Measurements from ENCODE around the gene CAPZA3.
"Not testable (repeated sequence)": the region's sequence is repeated elsewhere in the genome, so short reads cannot be mapped to it uniquely, and the experiment has no call there.

The CAPZA3 gene, protein sequence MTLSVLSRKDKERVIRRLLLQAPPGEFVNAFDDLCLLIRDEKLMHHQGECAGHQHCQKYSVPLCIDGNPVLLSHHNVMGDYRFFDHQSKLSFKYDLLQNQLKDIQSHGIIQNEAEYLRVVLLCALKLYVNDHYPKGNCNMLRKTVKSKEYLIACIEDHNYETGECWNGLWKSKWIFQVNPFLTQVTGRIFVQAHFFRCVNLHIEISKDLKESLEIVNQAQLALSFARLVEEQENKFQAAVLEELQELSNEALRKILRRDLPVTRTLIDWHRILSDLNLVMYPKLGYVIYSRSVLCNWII

DNA sequence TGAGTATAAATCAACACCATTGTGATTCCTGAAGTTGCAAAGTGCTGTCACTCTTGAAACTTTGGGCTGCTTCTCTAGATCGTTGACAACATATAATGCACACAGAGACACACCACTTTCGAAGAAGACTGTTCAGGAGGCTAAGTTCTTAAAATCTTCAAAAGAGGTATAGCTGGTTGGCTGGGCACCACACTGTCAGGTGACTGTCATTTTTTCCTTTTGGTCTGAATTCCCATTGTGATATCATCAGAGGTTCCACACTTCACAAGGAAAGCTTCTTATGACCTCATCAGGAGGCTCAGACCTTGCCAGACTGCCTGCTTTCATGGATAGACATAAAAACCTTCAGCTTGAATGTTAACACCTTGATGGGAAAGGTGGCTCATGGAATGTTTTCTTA lies at the start of gene CAPZA3, which contains the start of gene PLCZ1:
CAPZA3 (plus strand) TSS at position 301 of the 400 bp plus-strand sequence. CDS start 150 bp downstream, outside the sequence.
PLCZ1 (minus strand) TSS at position 194 of the 400 bp plus-strand sequence. CDS start 641 bp downstream, outside the sequence.
- DNase-seq, result no peak

DNA sequence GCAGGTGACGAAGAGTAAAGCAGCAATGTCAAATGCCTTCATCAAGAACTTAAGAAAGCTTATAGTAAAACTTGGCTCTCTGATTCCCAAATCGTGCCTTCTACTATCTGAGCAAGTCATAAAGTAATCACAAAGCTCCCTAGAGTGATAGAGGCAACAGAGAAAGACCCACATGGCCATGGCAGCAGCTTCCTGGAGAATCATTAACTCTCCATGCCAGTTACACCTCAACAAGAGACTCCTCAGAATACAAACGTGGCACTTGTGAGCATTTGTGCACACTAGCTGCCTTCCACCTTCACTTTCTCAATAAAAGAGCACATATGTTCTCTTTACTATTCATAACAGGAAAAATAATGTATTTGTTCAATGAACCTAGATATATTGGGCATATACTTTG lies 48.1 kb upstream of the CAPZA3 start:
- DNase-seq, result no peak

DNA sequence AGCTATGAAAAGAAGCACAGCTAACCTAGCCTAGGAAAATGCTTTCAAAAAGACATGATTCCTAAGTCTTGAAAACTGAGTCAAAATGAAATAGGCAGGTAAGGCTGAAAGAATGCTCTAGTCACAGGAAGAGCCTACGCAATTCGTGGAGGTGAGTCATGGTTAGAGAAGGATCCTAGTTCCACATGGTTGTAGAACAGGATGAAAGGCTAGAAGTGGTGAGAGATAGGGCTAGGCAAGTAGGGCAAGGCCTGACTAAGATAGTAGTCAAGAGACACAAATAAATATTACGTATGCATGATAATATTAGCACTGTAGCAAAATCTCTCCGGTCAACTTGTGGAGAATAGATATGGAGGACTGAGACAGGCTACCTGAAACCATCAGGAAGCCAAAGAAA lies 47.3 kb upstream of the CAPZA3 start:
- no peak for DNase-seq

DNA sequence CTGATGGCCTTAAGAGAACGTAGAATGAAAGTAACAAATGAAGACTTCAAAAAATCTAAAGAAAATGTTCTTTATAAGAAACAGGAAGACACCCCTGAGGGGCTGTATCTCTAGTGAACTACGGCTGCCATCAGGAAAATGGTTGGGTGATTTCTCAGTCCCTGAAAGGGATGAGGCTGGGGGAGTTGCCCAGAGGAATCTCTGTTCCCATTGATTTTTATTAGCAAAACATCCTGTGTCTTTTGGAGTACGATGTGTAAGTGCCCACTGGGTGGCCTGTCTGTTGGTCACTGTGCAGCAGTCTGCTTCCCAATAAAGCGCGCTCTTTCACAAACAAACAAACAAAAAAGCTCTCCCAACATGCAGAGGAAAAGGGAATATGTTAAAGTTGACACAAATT lies 43.9 kb upstream of the CAPZA3 start:
- not testable (repeated sequence) for DNase-seq

DNA sequence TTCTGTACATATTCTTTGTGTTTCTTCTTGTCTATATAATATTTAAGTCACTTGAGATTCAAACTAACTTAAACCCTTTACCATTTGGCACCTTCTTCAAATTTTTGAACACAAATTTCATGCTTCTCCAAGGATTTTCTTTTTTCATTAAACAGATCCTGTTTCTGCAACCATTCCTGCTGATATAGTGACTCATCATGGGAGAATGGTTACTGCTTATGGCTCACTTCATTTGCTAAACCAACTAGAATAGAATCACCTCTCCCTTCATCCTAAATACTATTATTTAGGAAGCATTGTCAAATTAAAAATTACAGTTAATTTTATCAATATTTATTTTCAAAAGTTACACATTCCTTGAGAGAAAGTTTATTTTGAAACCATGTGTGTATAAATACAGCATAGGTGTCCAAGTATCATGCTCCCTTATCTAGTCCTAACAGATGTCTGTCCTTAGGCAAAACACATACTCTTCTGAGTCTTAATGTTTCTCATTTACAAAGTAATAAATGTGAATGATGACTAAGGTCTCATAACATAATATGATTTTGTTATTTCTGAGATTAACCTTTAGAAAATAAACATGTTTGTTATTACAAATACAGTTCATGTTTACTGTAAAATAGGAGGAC lies 40.8 kb upstream of the CAPZA3 start:
- DNase-seq, result no peak

DNA sequence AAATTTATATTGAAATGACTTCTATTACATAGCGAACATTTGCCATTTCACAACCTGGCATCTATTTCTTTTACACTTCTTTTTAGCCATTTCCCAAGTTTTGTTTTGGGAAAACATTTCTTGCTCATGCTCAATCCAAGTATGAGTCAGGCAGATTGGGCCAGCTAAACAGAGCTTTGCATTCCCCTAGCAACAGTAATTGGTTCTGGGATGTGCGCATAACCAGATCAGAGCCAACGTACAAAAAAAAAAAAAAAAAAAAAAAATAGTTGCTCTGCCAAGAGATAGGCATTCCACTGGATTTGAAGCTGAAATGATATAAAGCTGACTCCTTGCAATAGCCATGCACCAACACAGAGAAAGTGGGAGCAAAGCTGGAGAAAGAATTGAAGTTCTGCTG lies 37.6 kb upstream of the CAPZA3 start:
- no peak for DNase-seq

DNA sequence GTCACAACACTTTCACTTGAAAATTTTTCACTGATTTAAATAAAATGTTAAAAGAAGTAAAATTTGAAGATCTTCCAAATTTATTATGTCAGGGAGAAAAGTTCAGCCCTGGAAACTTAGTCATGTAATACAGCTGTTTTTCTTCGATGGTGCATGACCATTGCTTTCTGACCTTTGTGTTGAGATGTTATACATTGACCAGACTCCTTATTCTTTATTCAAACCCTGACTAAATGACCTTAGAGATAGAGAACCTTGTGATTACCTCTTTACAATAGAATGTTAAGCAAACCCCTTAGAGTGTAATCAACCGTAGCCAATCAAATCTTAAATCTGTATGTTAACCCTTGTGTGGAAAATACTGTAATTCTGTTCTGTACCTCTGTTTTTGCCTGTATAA lies 34.6 kb upstream of the CAPZA3 start:
- DNase-seq, result no peak

DNA sequence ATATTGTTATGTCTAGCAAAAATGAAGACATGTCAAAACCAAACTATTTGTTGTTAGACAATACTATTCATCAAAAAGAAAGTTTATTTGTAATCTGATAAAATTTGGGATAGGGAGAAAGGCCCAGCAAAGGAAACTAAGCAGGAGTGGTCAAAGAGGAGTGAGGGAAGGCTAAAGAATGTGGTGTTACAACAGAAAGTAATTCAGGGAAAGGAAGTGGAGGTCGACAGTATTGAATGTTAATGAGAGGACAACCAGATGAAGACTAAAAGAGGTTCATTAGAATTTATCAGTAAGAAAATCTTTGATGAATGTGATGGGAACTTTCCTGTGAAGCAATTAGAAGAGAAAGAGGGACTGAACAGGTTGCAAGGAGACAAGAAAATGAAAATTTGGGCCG lies 34.0 kb upstream of the CAPZA3 start:
- DNase-seq, result no peak

DNA sequence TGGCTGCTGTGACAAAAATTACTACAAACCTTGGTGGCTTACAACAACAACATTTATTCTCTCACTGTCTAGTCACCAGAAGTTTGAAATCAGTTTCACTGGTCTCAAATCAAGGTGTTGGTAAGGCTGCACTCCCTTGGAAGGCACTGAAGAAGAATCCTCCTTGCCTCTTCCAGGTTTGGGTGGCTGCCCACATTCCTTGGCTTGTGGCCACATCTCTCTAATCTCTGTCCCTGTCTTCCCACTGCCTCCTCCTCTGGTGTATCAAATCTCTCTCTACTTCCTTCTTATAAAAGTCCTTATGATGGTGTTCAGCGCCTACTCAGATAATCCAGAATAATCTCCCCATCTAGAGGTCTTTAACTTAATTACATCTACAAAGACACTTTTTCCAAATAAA lies 31.1 kb upstream of the CAPZA3 start:
- DNase-seq, result no peak

DNA sequence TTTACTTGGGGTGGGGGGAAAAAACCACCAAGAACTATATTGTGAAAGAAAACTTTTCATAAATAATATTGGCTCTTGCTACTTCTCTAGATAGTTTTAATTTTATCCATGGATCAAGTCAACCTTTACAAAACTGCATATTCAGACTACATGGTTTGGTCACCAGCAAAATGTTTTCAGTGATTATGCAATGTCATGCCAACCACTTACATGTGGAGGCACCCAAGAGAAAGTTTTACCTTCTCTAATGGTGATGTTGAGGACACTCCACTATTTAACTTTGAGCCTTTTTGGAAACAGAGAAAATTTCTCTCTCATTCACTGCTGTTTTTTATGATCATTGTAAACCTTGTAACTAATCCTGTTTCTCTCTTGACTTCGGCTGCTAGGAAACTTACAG lies 21.7 kb upstream of the CAPZA3 start:
- no peak for DNase-seq

DNA sequence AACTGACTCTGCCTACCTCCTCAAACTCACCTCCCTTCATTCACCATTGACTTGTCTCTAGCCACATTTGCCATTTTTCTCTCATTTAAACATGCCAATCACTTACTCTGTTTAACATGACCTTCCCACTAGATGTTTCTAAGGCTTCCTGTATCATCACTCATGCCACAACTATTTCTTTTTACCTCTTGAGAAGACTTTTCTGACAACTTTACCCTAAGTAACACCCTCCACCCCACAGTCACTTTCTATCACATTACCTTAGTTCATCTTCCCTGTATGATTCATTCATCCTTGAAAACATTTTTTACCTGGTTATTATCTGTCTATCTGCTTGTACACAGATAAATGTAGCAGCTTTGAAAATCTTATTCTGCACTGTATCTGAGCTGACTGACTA lies 19.5 kb upstream of the CAPZA3 start:
- no peak for DNase-seq

DNA sequence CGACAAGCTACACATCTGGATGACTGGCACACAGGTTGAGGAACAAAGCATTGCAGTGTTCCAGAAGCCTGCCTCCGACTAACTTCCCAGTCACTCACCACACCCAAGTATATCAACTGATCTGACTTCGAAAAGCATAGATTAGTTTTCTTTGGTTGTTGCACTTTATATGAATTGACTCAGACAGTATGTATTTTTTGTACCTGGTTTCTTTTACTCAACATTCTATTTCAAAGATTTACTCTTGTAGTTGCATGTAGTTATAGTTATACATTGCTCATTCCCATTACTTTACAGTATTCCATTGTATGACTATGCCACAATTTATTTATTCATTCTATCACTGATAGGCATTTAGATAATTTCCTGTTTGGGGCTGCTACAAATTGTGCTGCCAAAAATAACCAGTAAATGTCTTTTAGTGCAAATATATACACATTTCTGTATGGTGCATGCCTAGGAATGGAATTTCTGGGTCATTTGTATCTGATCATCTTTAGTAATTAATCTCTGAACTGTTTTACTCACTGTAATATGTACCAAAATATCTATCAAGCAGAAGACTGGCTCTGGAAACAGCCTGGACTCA lies 17.9 kb upstream of the CAPZA3 start:
- DNase-seq, result no peak

DNA sequence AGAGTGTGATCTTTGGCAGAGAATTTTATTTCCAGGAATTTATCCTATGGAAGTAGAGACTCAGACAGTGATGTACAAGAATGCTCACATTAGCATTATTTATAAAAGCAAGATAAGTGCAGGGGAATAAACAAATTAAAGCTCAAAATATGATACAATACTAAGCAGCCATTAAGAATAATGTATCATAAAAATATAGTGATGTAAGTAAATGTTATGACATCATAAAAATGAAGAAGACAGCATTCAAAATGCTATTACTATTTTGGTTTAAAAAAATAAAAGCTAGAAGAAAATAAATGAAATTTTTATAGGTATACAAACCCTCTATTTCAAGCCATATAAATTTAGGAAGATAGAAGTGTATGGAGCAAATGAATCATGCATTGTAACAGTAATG lies 17.2 kb upstream of the CAPZA3 start:
- no peak for DNase-seq

DNA sequence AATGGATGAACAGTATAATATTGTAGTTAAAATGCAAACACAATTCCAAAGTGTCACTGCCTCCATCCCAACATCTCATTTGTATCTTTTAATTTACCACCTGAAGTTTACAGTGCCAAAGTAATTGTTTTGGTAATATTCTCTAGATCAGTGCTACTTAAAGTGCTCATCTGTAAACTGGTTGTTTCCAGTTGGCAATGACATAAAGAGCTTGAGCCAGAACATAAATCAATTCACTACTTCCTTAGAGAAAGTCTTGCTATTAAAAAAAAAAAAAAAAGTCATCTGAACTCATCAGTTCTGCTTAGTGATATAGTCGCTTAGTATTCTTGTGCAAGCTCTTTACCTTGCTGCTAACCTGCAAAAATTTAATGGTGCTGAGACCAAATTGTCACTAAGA lies 16.5 kb upstream of the CAPZA3 start:
- DNase-seq, result no peak

DNA sequence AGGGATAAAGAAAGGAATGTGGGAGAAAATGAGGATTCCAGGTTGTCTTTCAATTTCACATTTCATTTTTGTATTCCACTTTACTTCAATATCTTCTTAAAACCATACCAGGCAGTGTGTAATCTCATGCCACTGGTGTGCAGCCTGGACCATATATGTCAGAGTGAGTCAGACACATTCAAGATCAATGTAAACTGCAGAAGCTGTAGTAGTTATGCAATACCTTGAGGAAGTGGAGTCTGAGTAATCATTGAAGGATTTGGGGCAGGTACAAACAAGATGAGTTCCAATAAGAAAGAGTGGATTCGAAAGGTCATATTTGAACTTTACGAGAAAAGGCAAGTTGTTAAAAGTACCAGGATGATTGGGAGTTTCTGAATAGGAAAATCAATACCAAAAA lies 14.2 kb upstream of the CAPZA3 start:
- no peak for DNase-seq

DNA sequence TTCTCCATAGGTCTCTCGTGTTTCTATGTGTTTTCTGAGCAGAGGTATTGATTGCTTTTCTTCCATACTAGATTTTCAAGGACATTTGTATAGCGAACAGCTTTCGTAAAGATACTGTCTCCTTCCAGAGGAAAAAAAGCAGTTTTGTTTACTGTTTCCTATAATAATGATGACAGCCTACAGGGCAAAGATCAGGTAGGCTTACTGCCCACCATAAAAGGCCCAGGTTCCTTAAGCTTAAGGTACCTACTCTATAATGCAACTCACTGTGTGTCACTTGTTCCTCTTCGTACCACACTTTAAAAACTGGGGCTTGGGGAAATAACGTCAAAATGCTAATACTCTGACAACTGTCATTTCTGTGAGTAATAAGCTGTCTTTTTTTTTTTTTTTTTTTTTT lies 6.8 kb upstream of the CAPZA3 start:
- no peak for DNase-seq

DNA sequence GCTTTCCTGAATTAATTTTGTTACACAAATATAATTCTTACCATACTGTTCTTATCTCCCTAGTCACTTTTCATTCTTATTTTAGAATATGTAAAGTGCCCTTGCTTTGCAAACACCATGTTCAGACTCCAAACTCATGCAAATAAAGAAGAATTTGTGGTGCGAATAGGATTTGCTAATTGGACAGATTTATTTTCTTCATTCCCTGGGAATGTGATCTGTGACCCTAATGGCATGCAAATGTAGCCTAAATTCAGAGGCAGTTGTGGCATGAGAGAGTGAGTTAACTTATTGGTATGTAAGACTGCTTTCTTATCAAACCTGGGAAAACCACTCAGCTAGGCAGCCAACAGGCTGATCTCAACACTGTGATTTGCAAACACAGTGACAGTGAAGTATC lies 10.0 kb downstream of the CAPZA3 start:
- no peak for DNase-seq

DNA sequence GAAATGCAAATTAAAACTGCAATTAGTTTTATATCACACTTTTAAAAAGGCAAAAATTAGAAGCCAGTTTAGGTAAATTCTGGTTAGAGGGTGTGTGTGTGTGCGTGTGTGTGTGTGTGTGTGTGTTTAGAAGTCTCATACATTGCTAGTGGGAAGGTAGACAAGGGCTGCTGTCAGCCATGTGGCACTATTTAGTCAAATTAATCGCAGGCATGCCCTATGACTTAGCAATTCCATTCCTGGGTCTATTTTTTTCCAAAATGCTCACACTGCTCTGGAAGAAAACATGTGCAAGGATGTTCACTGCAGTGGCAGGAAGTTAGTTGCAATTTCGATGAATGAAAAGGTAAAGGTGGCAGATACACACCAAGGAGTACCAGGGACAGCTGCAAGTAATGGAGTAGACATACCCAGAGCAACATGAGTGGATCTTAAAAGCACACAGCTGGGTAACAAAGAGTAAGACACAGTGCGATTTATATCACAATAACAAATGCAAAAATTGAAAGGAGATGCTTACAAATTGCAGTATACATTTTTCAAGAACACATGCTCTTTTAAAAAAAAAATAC lies 11.6 kb downstream of the CAPZA3 start:
- no peak for DNase-seq

DNA sequence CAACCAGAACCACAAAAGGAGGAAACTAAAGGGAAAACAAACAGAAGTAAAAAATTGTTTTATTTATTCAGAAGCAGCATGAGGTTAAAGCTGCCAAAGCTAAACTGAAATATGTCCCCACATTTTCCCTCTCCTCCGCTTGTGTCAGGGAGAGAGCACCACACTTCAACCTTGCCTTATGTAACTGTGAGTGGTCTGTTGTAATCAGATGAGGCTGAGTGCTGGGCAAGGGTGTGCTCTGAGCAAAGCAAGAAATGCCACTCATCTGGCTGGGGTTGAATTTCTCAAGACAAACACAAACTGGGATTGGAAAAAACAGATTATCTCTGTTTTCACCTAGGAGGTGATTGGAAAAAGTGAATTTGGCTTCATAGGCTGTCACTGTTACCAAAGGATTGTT lies 12.2 kb downstream of the CAPZA3 start:
- no peak for DNase-seq

DNA sequence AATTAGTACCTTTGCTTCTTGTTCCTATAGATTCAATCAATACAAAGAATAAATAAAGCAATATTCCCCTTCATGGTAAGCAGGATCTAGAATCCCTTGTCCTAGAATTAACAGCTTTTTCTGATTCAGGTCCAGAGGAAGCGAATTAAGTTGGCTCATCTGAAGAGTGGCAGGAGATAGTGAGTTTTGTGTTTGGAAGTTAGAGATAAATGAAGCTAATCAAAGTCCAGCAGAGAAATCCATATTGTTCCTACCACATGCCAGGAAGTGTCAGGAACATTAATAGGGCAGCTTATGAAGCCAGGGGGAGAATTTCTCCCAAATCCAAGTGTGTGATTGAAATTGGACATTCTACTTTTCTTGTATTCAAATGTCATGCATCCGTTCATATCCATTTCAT lies 13.9 kb downstream of the CAPZA3 start:
- no peak for DNase-seq

DNA sequence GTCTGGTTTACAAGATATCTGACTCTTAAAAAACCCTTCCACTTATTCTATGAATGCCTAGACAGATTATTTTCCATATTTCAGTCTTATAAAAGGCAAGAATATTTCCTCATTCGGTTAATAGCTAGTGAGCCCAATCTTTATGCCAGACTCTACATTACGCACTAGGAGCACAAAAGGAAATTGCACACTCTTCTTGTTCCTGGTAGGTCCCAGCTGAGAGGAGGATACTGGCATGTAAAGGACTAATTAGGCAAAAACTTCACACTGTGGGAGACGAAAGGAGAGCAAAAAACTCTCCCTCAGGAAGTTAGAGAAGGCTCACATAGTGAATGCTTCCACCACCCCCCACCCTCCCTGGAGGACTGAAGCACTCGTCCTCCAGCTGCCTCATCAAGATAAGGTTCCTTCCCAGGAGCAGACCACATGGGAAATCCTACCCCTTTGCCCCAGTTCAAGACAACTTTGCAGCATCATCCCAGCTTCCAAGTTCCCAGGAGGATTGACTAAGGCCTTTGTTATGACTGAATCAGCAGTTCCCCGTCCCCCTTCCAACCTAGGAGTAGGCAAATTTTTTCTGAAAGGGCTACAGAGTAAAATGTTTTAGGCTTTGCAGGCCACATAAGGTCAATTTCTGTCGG lies 14.5 kb downstream of the CAPZA3 start:
- no peak for DNase-seq

DNA sequence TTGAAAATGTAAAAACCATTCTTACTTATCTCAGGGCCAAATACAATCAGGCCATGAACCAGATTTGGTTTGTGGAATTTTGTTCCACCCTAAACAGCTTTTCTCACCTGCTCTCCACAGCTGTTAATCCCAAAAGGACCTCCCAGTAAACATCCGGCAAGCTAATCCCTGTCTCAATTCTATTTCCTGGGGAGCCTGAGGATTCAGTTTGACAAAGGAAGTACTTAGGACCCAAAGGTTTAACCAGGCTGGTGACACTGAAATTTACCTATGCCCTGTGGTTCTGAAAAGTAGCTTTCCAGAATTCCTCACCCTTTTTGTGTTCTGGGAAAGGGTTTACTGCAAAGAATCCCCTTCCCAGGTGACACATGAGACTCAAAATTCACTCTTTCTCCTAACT lies 15.0 kb downstream of the CAPZA3 start:
- no peak for DNase-seq

DNA sequence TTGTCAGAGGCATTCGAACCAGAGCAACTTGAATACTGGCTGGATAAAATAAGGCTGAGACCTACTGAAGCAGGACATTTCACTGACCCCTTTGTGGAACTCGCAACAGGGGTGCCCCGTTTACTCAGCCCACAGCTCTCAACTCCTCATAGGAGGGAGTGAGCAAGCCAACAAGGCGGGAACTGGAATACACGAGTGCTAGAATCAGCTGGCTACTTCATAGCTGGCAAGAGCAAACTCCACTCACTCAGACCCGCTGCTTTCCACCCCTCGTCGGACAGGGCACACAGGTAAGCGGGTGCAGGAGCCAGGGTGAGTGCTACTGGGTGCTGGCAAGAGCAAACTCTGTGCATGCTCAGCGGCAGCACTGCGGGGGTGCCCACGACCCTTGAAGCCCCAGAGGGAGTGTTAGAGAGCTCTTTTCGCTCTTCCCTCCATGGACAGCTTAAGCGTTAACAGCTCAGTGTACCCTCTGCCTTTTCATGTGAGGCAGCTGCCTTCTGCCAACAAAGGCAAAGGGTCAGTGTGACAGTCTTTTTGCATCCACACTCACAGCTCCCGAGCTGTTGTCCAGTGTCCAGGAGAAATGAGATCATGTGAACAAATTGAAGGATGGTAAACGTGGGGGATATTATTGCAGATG lies 15.7 kb downstream of the CAPZA3 start:
- DNase-seq, result no peak
